ENCODE data around the gene ZNF750.

- TF ChIP-seq CTCF (IDR thresholded peaks at IDR 0.05; ENCODE audit: extremely low read depth in 1 of 2, insufficient read depth in 1 of 2, low read depth in 1 of 2, low read length in 2 of 2) (no peak), MAX (IDR thresholded peaks at IDR 0.05; ENCODE audit: insufficient read depth, insufficient read length) (no peak), POLR2A (IDR thresholded peaks at IDR 0.05; ENCODE audit: low read depth, low read length) (no peak), POLR2AphosphoS5 (IDR thresholded peaks at IDR 0.05; ENCODE audit: insufficient read depth, low read depth, low read length) (no peak), FOS (IDR thresholded peaks at IDR 0.05; ENCODE audit: borderline replicate concordance, insufficient read depth, low read length) (no peak), EZH2 (IDR thresholded peaks at IDR 0.05; ENCODE audit: borderline replicate concordance, low read depth, low read length, severe bottlenecking) (no peak), GATA2 (IDR thresholded peaks at IDR 0.05; ENCODE audit: insufficient read depth, insufficient read length, low read depth, low read length) (no peak), MYC (IDR thresholded peaks at IDR 0.05; ENCODE audit: low read depth, low read length) (no peak), JUN (IDR thresholded peaks at IDR 0.05; ENCODE audit: borderline replicate concordance, insufficient read depth, insufficient read length, low read depth) (no peak)
These were observed 44.2 kb downstream of the ZNF750 start for GRCh38 chr17:82795615-82796014.
